Amniotic stem cell (primary cell): ENCODE measurements around the gene SLC1A4.
"Not testable (repeated sequence)": the region's sequence is repeated elsewhere in the genome, so short reads cannot be mapped to it uniquely, and the experiment has no call there.

Source experiments
- DNase-seq: peaks from one replicate; lab custom pipeline; 2025; lab: John Stamatoyannopoulos, UW

Gene SLC1A4

GRCh38 chr2:64992218-64992617 lies 3.0 kb downstream of the SLC1A4 start:
- DNase-seq: no peak

- no peak for DNase-seq
Observed at GRCh38 chr2:64992990-64993389, 3.8 kb downstream of the SLC1A4 start.

GRCh38 chr2:64995041-64995440 lies 5.8 kb downstream of the SLC1A4 start:
- no peak for DNase-seq

GRCh38 chr2:64996871-64997307 lies 7.7 kb downstream of the SLC1A4 start:
- DNase-seq: no peak

- DNase-seq: no peak
Observed at GRCh38 chr2:64998658-64999061, 9.5 kb downstream of the SLC1A4 start.

GRCh38 chr2:64999754-65000153 lies 10.6 kb downstream of the SLC1A4 start:
- DNase-seq: no peak

GRCh38 chr2:65000644-65001043 lies 11.4 kb downstream of the SLC1A4 start:
- no peak for DNase-seq

- DNase-seq: no peak
Observed at GRCh38 chr2:65003037-65003436, 13.8 kb downstream of the SLC1A4 start.

GRCh38 chr2:65004232-65004631 lies 15.0 kb downstream of the SLC1A4 start:
- DNase-seq: not testable (repeated sequence)

- DNase-seq: no peak
Observed at GRCh38 chr2:65013776-65014175, 24.6 kb downstream of the SLC1A4 start.

- no peak for DNase-seq
Observed at GRCh38 chr2:65015731-65016130, 26.5 kb downstream of the SLC1A4 start.

GRCh38 chr2:65016789-65017188 lies 27.6 kb downstream of the SLC1A4 start:
- no peak for DNase-seq

GRCh38 chr2:65017335-65017734 lies 28.1 kb downstream of the SLC1A4 start:
- DNase-seq: no peak

GRCh38 chr2:65018141-65018582 lies 29.0 kb downstream of the SLC1A4 start:
- no peak for DNase-seq

- no peak for DNase-seq
Observed at GRCh38 chr2:65019010-65019409, 29.8 kb downstream of the SLC1A4 start.

GRCh38 chr2:65019675-65020195 lies 30.5 kb downstream of the SLC1A4 start:
- DNase-seq: no peak

- DNase-seq: not testable (repeated sequence)
Observed at GRCh38 chr2:65020251-65020650, 31.1 kb downstream of the SLC1A4 start.

- no peak for DNase-seq
Observed at GRCh38 chr2:65020943-65021528, 31.8 kb downstream of the SLC1A4 start.

- no peak for DNase-seq
Observed at GRCh38 chr2:65021709-65022108, 32.5 kb downstream of the SLC1A4 start.

GRCh38 chr2:65022189-65022588 lies 33.0 kb downstream of the SLC1A4 start:
- DNase-seq: no peak

- no peak for DNase-seq
Observed at GRCh38 chr2:65023742-65024141, 34.5 kb downstream of the SLC1A4 start.

- no peak for DNase-seq
Observed at GRCh38 chr2:65024149-65024829, 35.1 kb downstream of the SLC1A4 start.

- no peak for DNase-seq
Observed at GRCh38 chr2:65025453-65026123, 36.4 kb downstream of the SLC1A4 start.
